ENCODE measurements around the gene ICAM2.
A peak's percentile ranks its signal among the peaks of the same experiment; 100 is the strongest.

ICAM2 gene

DNA sequence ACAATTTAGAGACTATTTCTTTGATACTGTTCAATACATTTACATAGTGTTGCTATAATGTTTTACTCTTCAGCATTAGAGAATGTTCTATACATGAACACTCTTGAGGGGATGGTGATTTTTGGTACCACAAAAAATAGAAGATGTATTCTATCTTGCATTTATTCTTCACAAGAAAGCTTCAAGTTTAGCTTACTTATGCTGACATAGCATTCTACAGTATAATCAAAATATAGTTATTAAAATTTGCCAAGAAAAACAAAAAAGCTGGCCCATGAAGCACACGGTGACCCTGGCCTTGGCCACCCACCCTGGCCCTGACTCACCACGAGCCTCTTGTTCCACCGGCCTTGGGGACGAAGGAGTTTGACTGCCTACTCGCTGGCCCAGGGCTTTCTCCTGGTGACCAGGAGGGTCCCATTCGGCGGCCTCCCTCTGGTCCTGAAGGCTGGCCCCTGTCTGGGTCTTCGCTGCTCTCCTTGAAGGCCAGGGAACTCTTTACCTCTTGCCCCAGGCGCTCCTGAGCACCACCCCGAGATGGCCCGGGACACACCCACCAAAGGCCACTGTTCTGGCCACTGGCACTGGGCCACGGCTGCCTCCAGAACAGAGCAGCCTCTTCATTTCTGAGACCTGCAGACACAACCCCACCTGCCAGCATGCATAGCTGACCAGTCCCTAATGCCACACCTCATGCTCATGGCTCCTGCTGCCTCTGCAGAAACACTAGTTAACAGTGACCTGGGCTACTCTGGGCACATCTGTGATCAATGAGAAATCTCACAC is 22.5 kb upstream of the ICAM2 start:
- DNase-seq = no peak

DNA sequence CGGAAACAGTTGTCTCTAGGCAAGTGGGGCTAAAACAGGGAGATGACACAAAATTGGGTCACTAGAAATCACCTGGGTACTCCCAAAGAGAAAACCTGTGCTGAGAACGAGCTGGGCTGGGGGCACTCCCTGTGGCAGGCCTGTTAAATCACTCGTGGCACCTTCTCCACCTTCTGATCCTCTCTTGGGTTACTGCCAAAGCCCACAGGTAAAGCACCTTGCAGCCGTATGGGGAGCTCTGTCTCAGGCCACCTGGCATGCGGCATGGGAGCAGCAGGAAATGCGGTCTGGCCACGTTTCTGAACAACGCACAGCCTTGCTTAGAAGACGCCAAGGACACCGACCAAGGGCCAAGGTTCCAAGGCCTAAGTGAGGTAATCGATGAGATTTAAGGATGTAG is 21.5 kb upstream of the ICAM2 start:
- no peak for DNase-seq

DNA sequence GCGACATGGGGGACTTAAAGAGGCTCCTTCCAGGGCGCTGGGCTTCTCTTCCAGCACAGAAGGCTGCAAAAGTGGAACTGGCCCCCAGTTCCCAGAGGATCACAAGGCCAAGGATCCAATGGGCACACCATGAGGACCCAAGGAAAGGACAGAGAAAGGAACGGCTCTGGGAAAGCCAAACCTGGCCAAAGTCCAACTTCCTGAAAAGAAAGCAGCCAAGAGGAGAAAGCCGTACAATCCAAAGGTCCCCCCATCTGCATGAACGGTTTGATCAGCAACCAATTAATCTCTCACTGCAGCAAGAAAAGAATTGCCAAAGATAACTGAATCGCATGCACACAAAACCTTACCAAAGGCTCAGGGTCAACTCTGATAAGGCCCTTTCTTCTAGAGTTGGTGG is 19.8 kb upstream of the ICAM2 start:
- no peak for DNase-seq

DNA sequence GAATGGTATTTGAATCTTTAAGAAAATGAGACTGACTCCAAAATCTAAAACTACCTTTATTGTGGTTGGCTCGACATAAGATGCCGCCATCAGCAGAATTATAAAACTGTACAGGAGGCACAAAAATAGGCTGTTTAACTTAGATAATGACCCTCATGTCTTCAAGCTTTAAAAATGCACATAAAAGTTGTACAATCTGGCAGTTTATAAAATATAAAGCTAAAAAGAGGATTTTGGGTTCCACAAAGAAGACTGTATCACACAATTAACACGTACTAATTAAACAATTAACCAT is 18.6 kb upstream of the ICAM2 start:
- no peak for DNase-seq

GRCh38 chr17:64038331-64039105 is 18.1 kb upstream of the ICAM2 start:
- peak; percentile 50 for DNase-seq

- DNase-seq = peak; percentile 3
These were observed 17.4 kb upstream of the ICAM2 start for GRCh38 chr17:64037802-64038201.

DNA sequence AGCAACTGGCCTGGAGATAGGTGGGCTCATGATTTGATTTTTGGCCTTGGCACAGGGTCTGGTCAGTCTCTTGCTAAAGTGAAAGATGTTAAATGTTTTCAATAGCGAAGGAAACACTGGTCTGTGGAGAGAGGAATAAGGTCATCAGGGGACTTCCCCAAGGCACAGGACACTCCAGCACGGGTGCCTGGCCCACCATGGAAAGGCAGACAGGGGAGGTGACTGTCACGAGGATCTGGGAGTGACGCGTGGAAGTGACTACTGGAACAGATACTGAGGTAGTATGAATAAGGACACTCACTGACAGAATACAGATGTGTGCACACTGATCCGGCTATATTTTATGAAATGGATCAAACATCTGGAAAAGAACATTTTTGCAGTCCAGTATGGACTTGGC is 16.7 kb upstream of the ICAM2 start:
- DNase-seq = peak; percentile 1

- peak; percentile 19 for DNase-seq
These were observed 15.9 kb upstream of the ICAM2 start for GRCh38 chr17:64036198-64036922.

- peak; percentile 41 for DNase-seq
These were observed 11.6 kb upstream of the ICAM2 start for GRCh38 chr17:64032081-64032480.

DNA sequence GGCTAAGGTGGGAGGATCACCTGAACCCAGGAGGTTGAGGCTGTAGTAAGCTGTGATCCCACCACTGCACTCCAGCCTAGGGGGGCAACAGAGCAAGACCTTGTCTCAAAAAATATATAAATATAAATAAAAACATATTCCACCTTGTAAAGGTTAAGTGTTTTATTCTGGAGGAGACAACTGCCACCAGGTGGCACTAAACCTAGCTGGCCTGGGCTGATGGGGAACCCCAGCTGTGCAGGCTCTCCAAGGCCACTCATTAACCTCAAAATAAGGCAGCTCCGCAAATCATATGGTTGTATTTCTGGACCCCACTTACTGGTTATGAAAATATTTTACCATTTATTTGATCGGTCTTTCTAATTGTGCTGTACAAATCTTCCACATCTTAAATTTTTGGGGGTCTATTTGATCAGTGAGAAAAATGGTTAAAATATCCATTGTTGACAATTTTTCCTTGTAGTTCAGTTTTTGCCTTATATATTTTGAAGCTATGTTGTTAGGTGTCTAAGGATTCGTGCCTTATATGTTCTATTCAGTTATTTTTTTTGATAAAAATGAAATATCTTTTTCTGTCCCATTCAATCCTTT is 8.5 kb upstream of the ICAM2 start:
- peak; percentile 84 for DNase-seq

- peak; percentile 92 for DNase-seq
These were observed 5.4 kb upstream of the ICAM2 start for GRCh38 chr17:64025732-64026294.

GRCh38 chr17:64024781-64025731 is 4.6 kb upstream of the ICAM2 start:
- DNase-seq = peak; percentile 57

GRCh38 chr17:64024215-64024654 is 3.8 kb upstream of the ICAM2 start:
- DNase-seq = peak; percentile 54

GRCh38 chr17:64022611-64023063 is 2.2 kb upstream of the ICAM2 start:
- DNase-seq = peak; percentile 54

GRCh38 chr17:64019551-64019961 is 877 bp downstream of the ICAM2 start:
- DNase-seq = peak; percentile 57

GRCh38 chr17:64017381-64017980 is 3.0 kb downstream of the ICAM2 start:
- DNase-seq = no peak

GRCh38 chr17:64016974-64017373 is 3.5 kb downstream of the ICAM2 start:
- DNase-seq = no peak

- peak; percentile 50 for DNase-seq
These were observed 4.1 kb downstream of the ICAM2 start for GRCh38 chr17:64016231-64016784.

DNA sequence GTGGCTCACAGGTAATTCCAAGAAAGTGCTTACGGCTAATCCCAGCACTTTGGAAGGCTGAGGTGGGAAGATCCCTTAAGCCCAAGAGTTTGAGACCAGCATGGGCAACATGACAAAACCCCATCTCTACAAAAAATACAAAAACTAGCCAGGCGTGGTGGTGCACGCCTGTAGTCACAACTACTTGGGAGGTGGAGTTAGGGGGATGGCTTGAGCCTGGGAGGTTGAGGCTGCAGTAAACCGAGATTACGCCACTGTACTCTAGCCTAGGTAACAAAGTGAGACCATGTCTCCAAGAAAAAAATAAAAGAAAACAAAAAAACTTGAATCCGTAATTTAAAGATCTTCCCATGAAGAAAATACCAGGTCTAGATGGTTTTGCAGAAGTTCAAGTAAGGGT is 5.0 kb downstream of the ICAM2 start:
- peak; percentile 44 for DNase-seq

DNA sequence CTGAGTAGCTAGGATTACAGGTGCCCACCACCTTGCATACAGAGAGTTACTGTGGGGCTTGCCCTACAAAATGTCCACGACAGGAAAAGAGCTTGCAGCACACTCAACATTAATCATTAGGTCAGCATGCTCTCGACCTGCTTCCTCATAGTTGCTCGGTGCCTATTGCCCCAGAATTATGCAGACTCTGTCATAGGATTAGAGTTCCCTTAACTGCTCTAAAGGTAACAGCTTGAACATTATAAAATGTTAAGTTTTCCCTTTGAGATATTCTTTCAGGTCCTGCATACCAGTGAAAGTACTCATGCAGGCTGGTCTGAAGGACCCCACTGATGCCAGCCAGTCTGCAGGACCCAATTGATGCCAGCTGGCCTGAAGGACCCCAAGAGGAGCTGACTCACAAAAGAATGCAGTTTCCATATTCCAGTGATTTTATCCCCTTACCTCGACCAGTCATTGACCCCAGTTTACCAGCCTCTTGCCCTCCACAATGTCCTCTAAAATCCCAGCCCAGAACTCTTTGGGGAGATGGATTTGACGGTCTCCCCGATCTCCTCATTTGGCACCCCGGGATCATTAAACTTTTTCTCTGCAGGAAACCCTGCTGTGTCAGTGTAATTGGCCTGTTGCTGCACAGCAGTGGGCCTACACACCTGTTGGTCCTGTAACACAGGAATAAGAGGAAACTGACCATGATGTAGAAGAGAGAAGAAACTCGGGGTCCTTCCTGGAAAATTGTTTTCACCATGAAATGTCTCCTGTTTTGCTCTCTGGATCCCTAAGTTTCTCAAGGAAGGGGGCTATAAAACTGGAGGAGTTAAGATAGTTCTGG is 10.6 kb downstream of the ICAM2 start:
- peak; percentile 42 for DNase-seq
